ENCODE results near the gene SLC25A47.
"Not testable (repeated sequence)": the region's sequence is repeated elsewhere in the genome, so short reads cannot be mapped to it uniquely, and the experiment has no call there.

GRCh38 chr14:100296729-100297128, 26.4 kb upstream of the SLC25A47 start:
- TF ChIP-seq MAX (CRISPR knock-in tag; IDR thresholded peaks at IDR 0.05); CTCF (IDR thresholded peaks at IDR 0.05); KAT7 (CRISPR knock-in tag; IDR thresholded peaks at IDR 0.05; ENCODE audit: borderline replicate concordance); ETV6 (CRISPR knock-in tag; IDR thresholded peaks at IDR 0.05); ZBTB43 (CRISPR knock-in tag; IDR thresholded peaks at IDR 0.05); NR3C1 (CRISPR knock-in tag; conservative IDR thresholded peaks at IDR 0.05; ENCODE audit: low read depth); FOXP4 (CRISPR knock-in tag; IDR thresholded peaks at IDR 0.05); ZNF512 (CRISPR knock-in tag; IDR thresholded peaks at IDR 0.05; ENCODE audit: borderline replicate concordance); USF2 (CRISPR knock-in tag; IDR thresholded peaks at IDR 0.05): not testable (repeated sequence)
